GM12878 (cell line): ENCODE results near the gene SAYSD1. TPM values are rescaled to one million over a fixed set of nuclear protein-coding genes. Genes with fewer than 3 reads are reported as not detected.

Experiments used
- ATAC-seq: fragments of 200-7000 bp; cut with Tn5 transposase; 3 replicates; pipeline ENCODE4 v1.9.1; 2020; ENCODE audit warnings: mild to moderate bottlenecking, moderate library complexity
- BruUV-seq: library from RNA; stranded (reverse); fragments of 400-500 nt; replicated peaks from 2 replicates; lab custom pipeline; 2021; lab: Mats Ljungman, UMichigan
- CTCF ChIA-PET: fragments of 300-600 bp; sonication (Branson Sonifier 250); formaldehyde crosslinking; extraction: SDS; loops from one replicate; lab custom pipeline; 2021; ENCODE audit warnings: inconsistent platforms; lab: Yijun Ruan, JAX
- POLR2A ChIA-PET: fragments of 350-600 bp; formaldehyde crosslinking; extraction: SDS; loops from one replicate; lab custom pipeline; 2021; ENCODE audit warnings: inconsistent platforms; lab: Charles Lee
- RAD21 ChIA-PET: fragments of 300-600 bp; sonication (Branson Sonifier 250); formaldehyde crosslinking; loops from one replicate; lab custom pipeline; 2023; ENCODE audit warnings: antibody characterized with exemption; ENCODE audit not compliant: unreplicated experiment; lab: Charles Lee
- SMC1A ChIA-PET: fragments of 300-600 bp; sonication (Branson Sonifier 250); formaldehyde crosslinking; loops from one replicate; lab custom pipeline; 2023; ENCODE audit not compliant: unreplicated experiment, uncharacterized antibody; lab: Charles Lee
- DNase-seq: peaks from one replicate; pipeline ENCODE4 v3.0.0-alpha.2; 2011; ENCODE audit warnings: low read depth, low spot score
- FAIRE-seq: peaks from 3 replicates; lab custom pipeline; 2011; peaks lifted over from hg19 to GRCh38; lab: Jason Lieb, UNC
- H2AFZ ChIP-seq: 2 replicates; pipeline ENCODE4 v1.6.0; 2011; ENCODE audit warnings: low read depth, low read length, control low read depth; ENCODE audit not compliant: control insufficient read depth
- H3K27ac ChIP-seq: 2 replicates; pipeline ENCODE4 v1.5.1; 2011; ENCODE audit warnings: control low read depth; ENCODE audit not compliant: control insufficient read depth, insufficient read depth
- H3K27me3 ChIP-seq, 2 experiments: replicated peaks in 1 of 2; 2 replicates each; pipeline versions ENCODE4 v1.6.0 to v1.6.1; 2011; ENCODE audit warnings: low read length in 1 of 2; ENCODE audit not compliant: control insufficient read depth in 2 of 2, insufficient read depth in 2 of 2
- H3K36me3 ChIP-seq, 2 experiments: 2 replicates each; pipeline ENCODE4 v1.5.1; 2011; ENCODE audit warnings: low read length in 1 of 2; ENCODE audit not compliant: control insufficient read depth in 2 of 2, insufficient read depth in 2 of 2
- H3K4me1 ChIP-seq: 2 replicates; pipeline ENCODE4 v1.6.1; 2011; ENCODE audit warnings: mild to moderate bottlenecking, low read length, moderate library complexity, mixed read lengths; ENCODE audit not compliant: control insufficient read depth, insufficient read depth
- H3K4me2 ChIP-seq: 2 replicates; pipeline ENCODE4 v1.6.0; 2011; ENCODE audit warnings: control low read depth; ENCODE audit not compliant: control insufficient read depth, insufficient read depth
- H3K4me3 ChIP-seq: fragments of 200-600 bp; sonication (generic); 2 replicates; pipeline ENCODE4 v1.5.1; 2016
- H3K79me2 ChIP-seq: 2 replicates; pipeline ENCODE4 v1.6.0; 2011; ENCODE audit warnings: low read length; ENCODE audit not compliant: control insufficient read depth, insufficient read depth
- H3K9ac ChIP-seq: 2 replicates; pipeline ENCODE4 v1.8.0; 2011; ENCODE audit warnings: low read length, control low read depth, mixed read lengths; ENCODE audit not compliant: control insufficient read depth, insufficient read depth
- H3K9me3 ChIP-seq: replicated peaks from 3 replicates; pipeline ENCODE4 v1.5.1; 2011; ENCODE audit warnings: mild to moderate bottlenecking, low read length; ENCODE audit not compliant: control insufficient read depth, insufficient read depth
- H4K20me1 ChIP-seq: 2 replicates; pipeline ENCODE4 v1.6.0; 2011; ENCODE audit not compliant: control insufficient read depth, insufficient read depth
- CREB1 ChIP-seq: IDR thresholded peaks from 2 replicates; pipeline ENCODE4 v1.6.1; 2012; ENCODE audit warnings: low read depth, mild to moderate bottlenecking, inconsistent platforms
- EED ChIP-seq: sonication (generic); IDR thresholded peaks from 2 replicates; pipeline ENCODE4 v1.6.1; 2016; ENCODE audit warnings: antibody characterized with exemption, low read depth
- FOXM1 ChIP-seq: IDR thresholded peaks from 2 replicates; pipeline ENCODE4 v1.6.1; 2012; ENCODE audit warnings: low read depth, mild to moderate bottlenecking, inconsistent platforms, low read length, moderate library complexity
- IKZF2 ChIP-seq, 2 experiments: fragments of 450-650 bp; IDR thresholded peaks; 2 replicates each; pipeline ENCODE4 v1.6.1; 2017; ENCODE audit warnings: mild to moderate bottlenecking in 2 of 2, moderate library complexity in 2 of 2
- SMC3 ChIP-seq: IDR thresholded peaks from 2 replicates; pipeline ENCODE4 v1.6.1; 2011; ENCODE audit warnings: low read length, improper control_type of control experiment, borderline replicate concordance
- SREBF2 ChIP-seq: IDR thresholded peaks from 2 replicates; pipeline ENCODE4 v1.6.1; 2012; ENCODE audit warnings: mild to moderate bottlenecking, low read length
- SUZ12 ChIP-seq: fragments of 200-600 bp; sonication (generic); IDR thresholded peaks from one replicate; pipeline ENCODE4 v1.6.1; 2018; ENCODE audit warnings: antibody characterized with exemption, mild to moderate bottlenecking; ENCODE audit not compliant: unreplicated experiment
- ZSCAN29 ChIP-seq: fragments of 450-650 bp; IDR thresholded peaks from 2 replicates; pipeline ENCODE4 v1.6.1; 2017; ENCODE audit warnings: mild to moderate bottlenecking, moderate library complexity
- WGBS: methylation state at CpG from one replicate; pipeline ENCODE4 v1.1.6; 2016; ENCODE audit warnings: low lambda C conversion rate; ENCODE audit not compliant: insufficient replicate concordance, insufficient coverage; ENCODE audit errors: missing lambda C conversion rate; 5-methylcytosine and 5-hydroxymethylcytosine counted together
- in situ Hi-C: fragments of 300-500 bp; cut with MboI; formaldehyde crosslinking; loops from 9 replicates; pipeline ENCODE4 v1.14.3; 2018; ENCODE audit warnings: mixed read lengths
- intact Hi-C: fragments of 100-400 bp; cut with micrococcal nuclease; formaldehyde crosslinking; loops from one replicate; pipeline ENCODE4 v1.14.2; 2022; ENCODE audit not compliant: unreplicated experiment
- polyA plus RNA-seq, 11 experiments: library from polyadenylated mRNA; depleted of rRNA in 4 of 11; unstranded in 6 of 11; stranded (reverse) in 5 of 11; fragments of >200 nt; fragmentation: Nextera tagmentation in 4 of 11; fragmentation: Illumina TruSeq in 1 of 11; extraction: Ambion mirVana in 4 of 11; extraction: Trizol in 1 of 11; gene quantifications; 1 replicate in 1 of 11; 2 replicates in 10 of 11; pipeline versions ENCODE4 v1.2.1 to v1.2.3, GENCODE V29; 2011 to 2016; ENCODE audit warnings: inconsistent platforms in 2 of 11, missing spikeins in 2 of 11, low read depth in 1 of 11
- total RNA-seq, 4 experiments: library from RNA; depleted of rRNA in 3 of 4; stranded (reverse); fragments of >200 nt in 3 of 4; fragmentation: Illumina TruSeq in 1 of 4; extraction: Trizol in 1 of 4; gene quantifications; 2 replicates each; pipeline versions ENCODE4 v1.2.1 to v1.2.3, GENCODE V29; 2013 to 2021
- TF ChIP-seq, protein P1 (sequence below): fragments of 450-650 bp; IDR thresholded peaks from 2 replicates; pipeline ENCODE4 v1.6.1; 2016; ENCODE audit warnings: mild to moderate bottlenecking
- TF ChIP-seq, protein P2 (sequence below): fragments of 450-650 bp; IDR thresholded peaks from 2 replicates; pipeline ENCODE4 v1.6.1; 2017; ENCODE audit warnings: mild to moderate bottlenecking, moderate library complexity

Gene SAYSD1
- total and polyA plus RNA-seq, 10 of the 15 experiments (the other 5 are each of a cell fraction or from before 2014, with no cell fraction given) = 1.5 to 7.3 (median 6.4) TPM

DNA sequence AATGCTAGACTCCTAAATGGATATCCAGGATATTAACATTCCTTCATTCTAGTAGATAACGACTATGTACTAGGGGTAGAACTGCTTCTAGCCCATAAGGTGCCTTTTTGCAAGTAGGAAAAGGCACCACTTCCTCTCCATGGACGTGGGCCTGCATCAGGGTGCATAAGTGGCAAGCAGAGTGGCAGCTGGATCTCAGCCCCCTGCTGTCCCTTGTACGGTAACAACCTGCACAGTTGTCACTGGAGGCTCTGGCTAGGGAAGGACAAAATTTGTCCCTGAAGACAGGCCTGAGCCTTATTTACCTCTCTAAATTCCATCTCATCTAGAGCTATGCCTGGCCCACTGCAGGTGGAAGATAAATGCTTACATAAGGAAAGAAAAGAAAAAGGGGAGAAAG lies 42.5 kb upstream of the SAYSD1 start (continued):
- TF ChIP-seq, protein P1, sequence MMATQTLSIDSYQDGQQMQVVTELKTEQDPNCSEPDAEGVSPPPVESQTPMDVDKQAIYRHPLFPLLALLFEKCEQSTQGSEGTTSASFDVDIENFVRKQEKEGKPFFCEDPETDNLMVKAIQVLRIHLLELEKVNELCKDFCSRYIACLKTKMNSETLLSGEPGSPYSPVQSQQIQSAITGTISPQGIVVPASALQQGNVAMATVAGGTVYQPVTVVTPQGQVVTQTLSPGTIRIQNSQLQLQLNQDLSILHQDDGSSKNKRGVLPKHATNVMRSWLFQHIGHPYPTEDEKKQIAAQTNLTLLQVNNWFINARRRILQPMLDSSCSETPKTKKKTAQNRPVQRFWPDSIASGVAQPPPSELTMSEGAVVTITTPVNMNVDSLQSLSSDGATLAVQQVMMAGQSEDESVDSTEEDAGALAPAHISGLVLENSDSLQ = no peak

DNA sequence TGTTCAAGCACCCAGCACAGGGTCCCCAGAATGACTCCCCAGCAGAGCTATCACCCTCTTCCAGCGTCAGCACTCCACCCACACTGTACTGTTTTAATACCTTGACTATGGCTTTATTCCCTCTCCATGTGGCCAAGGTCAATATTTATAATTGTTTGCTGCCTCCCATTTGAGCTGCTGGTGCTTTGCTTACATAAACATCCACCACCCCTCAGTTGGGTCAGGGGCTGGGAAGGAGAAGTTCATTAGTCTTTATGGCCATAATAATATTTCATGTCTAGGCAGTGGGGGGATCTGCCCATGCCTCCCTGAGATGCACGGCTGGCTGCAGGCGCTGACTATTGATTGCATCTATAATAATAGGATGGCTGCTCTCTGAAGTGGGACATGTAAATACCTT lies 41.8 kb upstream of the SAYSD1 start:
- H4K20me1 ChIP-seq = no peaks in the 10 kb centered on the region
- no peak overlapping the region for H3K9ac ChIP-seq
- SMC1A ChIA-PET = interaction anchor here (1.0 kb wide), 1 partner anchor 146 kb away, joined by 3 read pairs; no protein-coding TSS in a partner anchor
- H3K27me3 ChIP-seq = no peaks in the 10 kb centered on the region; a peak in 1 of 4 replicates
- H3K4me1 ChIP-seq = no peaks in the 10 kb centered on the region
- H2AFZ ChIP-seq = no peak overlapping the region
- no peak overlapping the region for H3K4me2 ChIP-seq
- FAIRE-seq = no peak
- no peak overlapping the region for H3K4me3 ChIP-seq
- RAD21 ChIA-PET = interaction anchor here (1.4 kb wide), 1 partner anchor 285 kb away, joined by 3 read pairs; no protein-coding TSS in a partner anchor
- TF ChIP-seq EED (no peak), ZSCAN29 (no peak), SMC3 (no peak), IKZF2 (IDR thresholded peaks at IDR 0.05) (no peak), SREBF2 (no peak), FOXM1 (no peak), SUZ12 (no peak), CREB1 (no peak)
- TF ChIP-seq, protein P1 = no peak
- TF ChIP-seq, protein P2, sequence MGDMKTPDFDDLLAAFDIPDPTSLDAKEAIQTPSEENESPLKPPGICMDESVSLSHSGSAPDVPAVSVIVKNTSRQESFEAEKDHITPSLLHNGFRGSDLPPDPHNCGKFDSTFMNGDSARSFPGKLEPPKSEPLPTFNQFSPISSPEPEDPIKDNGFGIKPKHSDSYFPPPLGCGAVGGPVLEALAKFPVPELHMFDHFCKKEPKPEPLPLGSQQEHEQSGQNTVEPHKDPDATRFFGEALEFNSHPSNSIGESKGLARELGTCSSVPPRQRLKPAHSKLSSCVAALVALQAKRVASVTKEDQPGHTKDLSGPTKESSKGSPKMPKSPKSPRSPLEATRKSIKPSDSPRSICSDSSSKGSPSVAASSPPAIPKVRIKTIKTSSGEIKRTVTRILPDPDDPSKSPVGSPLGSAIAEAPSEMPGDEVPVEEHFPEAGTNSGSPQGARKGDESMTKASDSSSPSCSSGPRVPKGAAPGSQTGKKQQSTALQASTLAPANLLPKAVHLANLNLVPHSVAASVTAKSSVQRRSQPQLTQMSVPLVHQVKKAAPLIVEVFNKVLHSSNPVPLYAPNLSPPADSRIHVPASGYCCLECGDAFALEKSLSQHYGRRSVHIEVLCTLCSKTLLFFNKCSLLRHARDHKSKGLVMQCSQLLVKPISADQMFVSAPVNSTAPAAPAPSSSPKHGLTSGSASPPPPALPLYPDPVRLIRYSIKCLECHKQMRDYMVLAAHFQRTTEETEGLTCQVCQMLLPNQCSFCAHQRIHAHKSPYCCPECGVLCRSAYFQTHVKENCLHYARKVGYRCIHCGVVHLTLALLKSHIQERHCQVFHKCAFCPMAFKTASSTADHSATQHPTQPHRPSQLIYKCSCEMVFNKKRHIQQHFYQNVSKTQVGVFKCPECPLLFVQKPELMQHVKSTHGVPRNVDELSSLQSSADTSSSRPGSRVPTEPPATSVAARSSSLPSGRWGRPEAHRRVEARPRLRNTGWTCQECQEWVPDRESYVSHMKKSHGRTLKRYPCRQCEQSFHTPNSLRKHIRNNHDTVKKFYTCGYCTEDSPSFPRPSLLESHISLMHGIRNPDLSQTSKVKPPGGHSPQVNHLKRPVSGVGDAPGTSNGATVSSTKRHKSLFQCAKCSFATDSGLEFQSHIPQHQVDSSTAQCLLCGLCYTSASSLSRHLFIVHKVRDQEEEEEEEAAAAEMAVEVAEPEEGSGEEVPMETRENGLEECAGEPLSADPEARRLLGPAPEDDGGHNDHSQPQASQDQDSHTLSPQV = no peak
- DNase-seq = no peak
- WGBS = 37% methylated on average over 3 of the region's 3 CpGs
- H3K79me2 ChIP-seq = no peaks in the 10 kb centered on the region
- no TSS peak for BruUV-seq
- no peak overlapping the region for H3K27ac ChIP-seq
- H3K36me3 ChIP-seq = no peaks in the 10 kb centered on the region
- POLR2A ChIA-PET = no interaction called here
- CTCF ChIA-PET = interaction anchor here (0.9 to 2.2 kb wide), 2 partner anchors 146 to 160 kb away, joined by 3 to 7 read pairs; no protein-coding TSS in a partner anchor
- intact Hi-C loops (loop anchor here (10.0 kb wide), 1 partner anchor 162 kb away; no protein-coding TSS in a partner anchor), in situ Hi-C loops (no loop called here)
- H3K9me3 ChIP-seq = no peaks in the 10 kb centered on the region
- ATAC-seq = no peak
